GM19351 (cell line): ENCODE results near the gene ANGPTL5.
"Not testable (repeated sequence)": the region's sequence is repeated elsewhere in the genome, so short reads cannot be mapped to it uniquely, and the experiment has no call there.

ENCODE experiments used
- ATAC-seq: cut with Tn5 transposase; IDR thresholded peaks from one replicate; pipeline ENCODE4 v1.9.1; 2021; ENCODE audit warnings: mild to moderate bottlenecking, moderate library complexity; ENCODE audit not compliant: unreplicated experiment

The ANGPTL5 gene

GRCh38 chr11:101889767-101890166, 26.6 kb downstream of the ANGPTL5 start:
- ATAC-seq, result no peak

- no peak for ATAC-seq
These were observed 30.7 kb downstream of the ANGPTL5 start for GRCh38 chr11:101885631-101886030.

- no peak for ATAC-seq
These were observed 34.7 kb downstream of the ANGPTL5 start for GRCh38 chr11:101881586-101881985.

GRCh38 chr11:101880222-101880621, 36.1 kb downstream of the ANGPTL5 start:
- peak; percentile 70 for ATAC-seq

GRCh38 chr11:101872171-101872882, 44.0 kb downstream of the ANGPTL5 start:
- ATAC-seq, result no peak

GRCh38 chr11:101870510-101870909, 45.8 kb downstream of the ANGPTL5 start:
- ATAC-seq, result no peak

GRCh38 chr11:101867951-101868350, 48.4 kb downstream of the ANGPTL5 start:
- no peak for ATAC-seq

GRCh38 chr11:101866619-101867491, 49.5 kb downstream of the ANGPTL5 start:
- no peak for ATAC-seq

GRCh38 chr11:101864098-101864497, 52.2 kb downstream of the ANGPTL5 start:
- no peak for ATAC-seq

GRCh38 chr11:101863361-101863760, 53.0 kb downstream of the ANGPTL5 start:
- ATAC-seq, result no peak

- ATAC-seq, result no peak
These were observed 53.7 kb downstream of the ANGPTL5 start for GRCh38 chr11:101862391-101863233.

- peak; percentile 98 for ATAC-seq
These were observed 55.5 kb downstream of the ANGPTL5 start for GRCh38 chr11:101860696-101861427.

- not testable (repeated sequence) for ATAC-seq
These were observed 64.1 kb downstream of the ANGPTL5 start for GRCh38 chr11:101852260-101852659.

- ATAC-seq, result no peak
These were observed 68.1 kb downstream of the ANGPTL5 start for GRCh38 chr11:101848262-101848661.

- no peak for ATAC-seq
These were observed 71.7 kb downstream of the ANGPTL5 start for GRCh38 chr11:101844608-101845007.

- ATAC-seq, result no peak
These were observed 75.6 kb downstream of the ANGPTL5 start for GRCh38 chr11:101840704-101841103.
